GM19193 (cell line): Measurements from ENCODE around the gene SRSF1.

Experiments
- POLR2A ChIP-seq: IDR thresholded peaks from 4 replicates; pipeline ENCODE4 v1.6.1; 2011; ENCODE audit not compliant: insufficient read depth, insufficient read length; ENCODE audit errors: extremely low read depth

SRSF1 gene

DNA sequence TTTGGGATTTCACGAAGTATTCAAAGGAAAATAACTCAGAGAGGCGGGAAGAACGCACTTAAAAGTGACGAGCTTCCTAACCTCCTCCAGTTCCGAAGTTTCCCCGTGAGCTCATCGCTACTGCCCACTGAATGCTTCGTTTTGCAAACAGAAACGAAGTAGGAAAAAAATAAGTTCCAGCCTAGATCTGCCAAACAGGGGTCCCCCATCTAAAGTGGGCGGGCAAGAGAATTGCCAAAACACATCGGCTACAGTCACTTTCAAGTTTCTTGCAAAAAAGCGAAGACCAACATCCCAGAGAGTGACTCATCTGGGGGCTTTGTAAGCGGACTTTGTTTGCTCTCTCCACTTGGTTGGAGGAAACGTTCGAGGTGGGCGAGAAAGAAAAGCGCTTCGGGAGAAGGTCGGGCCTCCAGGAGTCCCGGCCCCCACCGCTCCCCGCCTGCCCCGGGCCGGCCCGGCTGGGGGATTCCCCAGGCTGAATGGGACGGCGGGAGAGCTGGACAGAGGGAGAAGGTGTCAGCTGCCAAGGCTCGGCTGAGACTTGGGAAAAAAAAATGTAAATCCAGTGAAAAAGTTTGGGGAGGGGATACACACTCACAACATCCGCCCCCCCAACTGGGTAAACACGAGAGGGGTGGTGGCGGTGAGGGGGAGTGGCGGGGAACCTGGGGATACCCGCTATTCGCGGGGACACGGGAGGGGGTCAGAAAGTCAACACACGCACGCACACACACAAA is 20.0 kb downstream of the SRSF1 start:
- no peak for TF ChIP-seq POLR2A

DNA sequence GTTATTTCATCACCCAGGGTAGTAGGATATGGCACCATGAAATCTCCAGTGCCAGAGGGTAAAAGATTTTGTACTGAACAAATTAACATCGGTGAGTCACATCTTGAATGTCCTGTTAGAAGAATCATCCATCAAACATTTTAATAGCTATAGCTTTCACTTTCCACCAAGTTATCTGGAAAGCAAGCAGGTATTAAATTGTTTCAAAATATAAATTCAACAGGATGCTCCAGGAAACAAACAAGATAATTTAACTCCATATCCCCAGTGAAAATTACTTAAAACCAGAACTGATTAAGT is 21.4 kb downstream of the SRSF1 start:
- no peak for TF ChIP-seq POLR2A

DNA sequence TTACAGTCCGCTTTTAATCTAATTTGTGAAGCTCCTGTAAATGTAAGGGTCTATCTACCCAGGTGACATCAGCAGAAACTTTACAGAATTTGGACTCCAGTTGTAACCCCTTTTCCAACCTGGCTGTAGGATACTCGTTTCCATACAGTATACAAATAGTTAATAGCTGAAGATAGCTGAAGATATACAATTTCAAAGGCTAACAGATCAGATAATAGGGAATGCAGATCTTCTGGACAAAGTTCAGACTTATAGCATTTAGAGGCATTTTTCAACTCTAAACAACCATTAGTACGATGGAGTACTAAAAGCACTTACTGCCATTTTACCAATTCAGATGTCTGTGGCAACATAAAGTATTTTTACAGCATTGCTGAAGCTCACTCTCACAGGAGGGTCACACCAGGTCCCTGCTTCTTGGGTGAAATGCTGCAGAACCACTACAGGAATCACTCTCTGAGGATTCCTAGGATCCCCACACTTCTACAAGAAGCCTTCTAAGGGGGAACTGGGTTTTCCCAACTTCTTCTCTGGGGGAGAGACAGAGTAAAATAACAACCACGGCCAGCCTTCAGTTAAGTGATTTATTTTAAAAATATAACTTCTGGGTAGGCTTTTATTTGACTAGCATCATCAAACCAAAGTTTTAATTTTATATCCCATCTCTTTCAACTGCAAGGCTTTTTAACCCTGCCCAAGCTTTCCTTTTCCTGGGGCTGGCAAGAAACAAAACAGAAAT is 21.9 kb downstream of the SRSF1 start:
- no peak for TF ChIP-seq POLR2A

DNA sequence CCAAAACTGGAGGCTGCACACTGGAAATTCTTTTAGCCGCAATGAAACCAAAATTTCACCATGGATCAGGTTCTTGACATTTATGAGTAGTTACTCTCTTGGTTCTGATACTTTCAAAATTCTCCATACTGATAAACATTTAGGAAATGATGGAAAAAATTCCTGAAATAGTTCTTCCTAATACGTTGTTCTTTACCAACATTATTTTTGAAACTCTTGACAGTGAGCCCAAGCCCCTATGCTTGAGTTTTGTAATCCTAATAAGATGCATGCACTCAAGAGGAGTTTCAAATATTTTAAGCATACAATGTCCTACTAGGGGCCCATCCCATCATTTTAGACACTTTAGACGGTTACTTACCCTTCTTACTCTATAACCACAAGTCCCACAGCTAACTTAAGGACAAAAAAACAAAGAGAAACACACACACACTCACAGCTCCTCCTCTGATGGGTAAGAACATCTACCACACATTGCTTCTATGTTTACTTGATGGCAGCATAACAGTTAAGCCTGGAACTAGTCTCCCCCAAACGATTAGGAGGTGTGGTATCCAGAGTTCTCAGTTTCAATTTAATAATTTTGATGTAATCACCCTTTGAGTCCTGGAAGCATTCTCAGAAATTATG is 22.7 kb downstream of the SRSF1 start:
- no peak for TF ChIP-seq POLR2A

DNA sequence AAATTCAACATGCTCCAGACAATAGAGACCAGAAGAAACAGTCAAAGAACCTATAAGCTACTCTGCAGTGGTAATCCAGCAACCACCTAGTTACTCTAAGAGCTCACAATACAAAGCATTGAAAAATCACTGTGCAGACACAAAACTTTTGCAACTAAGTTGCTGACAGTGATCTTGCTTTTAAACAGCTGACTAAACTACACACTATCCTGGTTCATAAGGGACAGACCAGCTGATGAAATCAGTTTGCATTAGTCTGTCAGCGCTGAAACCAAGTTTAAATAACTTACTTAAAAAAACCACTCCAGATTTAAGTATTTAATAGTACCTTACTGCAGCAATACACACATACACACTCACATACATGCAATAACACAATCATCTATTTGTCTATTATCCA is 23.6 kb downstream of the SRSF1 start:
- no peak for TF ChIP-seq POLR2A

DNA sequence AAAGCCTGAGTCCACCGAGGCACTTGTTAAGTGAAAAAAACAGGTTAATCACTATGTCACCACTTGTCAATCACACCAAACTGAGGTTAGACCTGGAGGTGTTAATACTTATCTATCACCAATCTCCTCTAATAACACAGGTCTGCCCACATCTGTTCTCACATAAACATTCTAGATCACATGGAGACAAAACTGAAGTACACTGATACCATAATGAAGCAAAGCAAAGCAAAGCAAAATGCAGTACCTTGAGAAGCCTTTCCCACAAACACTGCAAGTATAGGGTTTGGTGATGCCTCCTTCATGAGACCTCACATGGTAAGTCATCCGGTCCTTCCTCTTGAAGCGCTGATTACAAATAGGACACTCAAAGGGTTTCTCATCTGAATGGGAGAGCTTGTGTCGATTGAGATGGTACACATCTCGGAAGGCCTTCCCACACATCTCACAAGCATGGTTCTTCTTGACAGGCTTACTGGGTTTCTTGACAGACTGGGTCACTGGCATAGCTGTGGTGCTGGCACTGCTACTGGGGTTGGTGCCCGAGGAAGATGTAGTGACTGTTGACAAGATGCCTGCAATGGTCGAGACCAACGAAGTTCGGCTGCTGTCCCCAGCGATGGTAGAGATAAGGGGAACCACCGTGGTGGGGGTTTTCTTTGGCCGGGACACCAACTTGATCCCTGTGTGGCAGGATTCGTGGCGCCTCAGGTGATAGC is 24.4 kb downstream of the SRSF1 start:
- no peak for TF ChIP-seq POLR2A

DNA sequence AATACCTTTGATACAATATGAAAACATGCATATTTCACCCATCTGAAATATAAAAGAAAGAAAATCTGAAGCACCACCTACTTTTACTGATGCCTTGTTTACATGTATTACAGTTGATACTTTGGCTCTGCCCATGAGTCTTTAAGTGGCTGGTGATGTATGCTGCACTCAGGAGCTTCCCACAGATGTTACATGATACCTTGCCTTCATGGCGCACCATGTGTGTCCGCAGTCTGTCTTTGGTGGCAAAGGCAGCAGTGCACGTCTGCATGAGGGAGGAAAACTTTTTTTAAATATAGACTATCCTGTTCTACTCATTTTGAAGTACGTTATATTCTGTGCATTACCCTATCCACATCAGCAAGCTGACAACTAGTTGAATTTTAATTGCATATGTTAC is 26.5 kb downstream of the SRSF1 start:
- TF ChIP-seq POLR2A, result no peak

DNA sequence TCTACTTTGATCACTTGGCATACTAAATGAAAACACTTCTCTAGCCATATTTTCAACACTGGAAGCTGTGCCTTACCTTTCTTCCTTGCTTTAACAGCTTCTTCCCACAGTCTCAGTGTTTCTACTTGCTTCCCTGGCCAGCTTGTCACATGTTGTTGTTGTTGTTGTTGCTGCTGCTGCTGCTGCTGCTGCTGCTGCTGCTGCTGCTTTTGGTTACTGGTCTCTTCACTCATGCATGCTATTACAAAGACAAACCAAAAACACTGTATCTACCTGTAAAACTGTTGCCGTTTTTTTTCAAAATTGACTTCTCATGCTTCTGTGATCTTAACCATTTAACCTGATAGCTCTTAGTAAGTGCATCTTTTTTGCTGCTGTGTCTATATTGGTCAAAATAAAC is 28.0 kb downstream of the SRSF1 start:
- TF ChIP-seq POLR2A, result no peak

DNA sequence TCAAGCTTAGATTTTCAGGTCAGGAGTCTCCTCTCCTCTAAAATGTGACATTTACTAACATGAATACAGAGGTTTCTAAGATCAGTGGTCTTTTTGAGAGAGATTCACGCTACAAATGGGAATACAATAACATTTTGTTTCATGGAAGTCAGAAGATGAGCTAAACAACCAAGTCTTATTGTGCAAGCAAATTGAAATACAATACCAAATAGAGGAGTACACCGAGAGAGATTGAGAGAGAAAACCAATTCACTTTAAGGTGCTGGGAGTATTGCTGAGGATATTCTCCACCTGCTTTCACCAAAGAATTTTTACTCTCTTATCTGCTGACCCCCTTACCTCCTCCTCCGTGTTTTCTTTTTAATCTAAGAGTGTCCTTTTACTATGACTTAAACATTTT is 30.5 kb downstream of the SRSF1 start:
- no peak for TF ChIP-seq POLR2A

DNA sequence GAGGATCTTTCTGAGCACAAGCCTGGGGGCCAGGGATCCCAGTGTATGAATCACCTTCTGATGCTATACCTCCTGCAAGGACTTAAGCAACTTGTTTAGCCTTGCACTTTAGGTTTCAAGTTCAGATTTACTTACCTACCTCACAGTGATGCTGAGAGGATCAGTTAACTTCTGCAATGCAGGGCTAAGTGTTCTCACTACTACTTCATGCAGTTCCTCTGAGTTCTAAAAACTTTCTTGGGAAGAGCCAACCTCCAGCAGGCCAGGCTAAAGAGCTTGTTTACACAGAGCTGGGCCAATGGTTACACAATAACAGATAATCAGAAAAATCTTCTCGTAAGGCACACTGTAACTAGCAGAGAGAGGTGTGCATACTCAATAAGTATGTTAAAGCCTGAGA is 32.0 kb downstream of the SRSF1 start:
- no peak for TF ChIP-seq POLR2A

DNA sequence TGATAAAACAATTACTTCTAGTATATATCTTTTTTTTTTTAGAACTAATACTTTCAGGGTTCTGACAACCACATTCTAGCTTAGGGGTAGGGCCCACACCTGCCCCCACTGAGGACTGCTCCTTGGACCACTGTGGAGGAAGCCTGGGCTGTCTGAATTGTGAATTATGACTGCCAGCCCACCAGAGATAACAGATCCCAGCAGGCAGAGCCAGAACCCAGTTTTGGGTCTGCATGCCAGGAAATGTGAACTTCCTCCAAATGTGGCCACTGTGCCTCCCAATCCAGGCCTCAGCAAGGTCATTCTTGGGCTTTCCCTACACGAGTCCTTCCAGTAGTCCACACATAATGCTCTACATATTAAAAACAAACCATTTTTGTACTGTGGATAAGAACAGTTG is 34.9 kb downstream of the SRSF1 start:
- TF ChIP-seq POLR2A, result no peak

DNA sequence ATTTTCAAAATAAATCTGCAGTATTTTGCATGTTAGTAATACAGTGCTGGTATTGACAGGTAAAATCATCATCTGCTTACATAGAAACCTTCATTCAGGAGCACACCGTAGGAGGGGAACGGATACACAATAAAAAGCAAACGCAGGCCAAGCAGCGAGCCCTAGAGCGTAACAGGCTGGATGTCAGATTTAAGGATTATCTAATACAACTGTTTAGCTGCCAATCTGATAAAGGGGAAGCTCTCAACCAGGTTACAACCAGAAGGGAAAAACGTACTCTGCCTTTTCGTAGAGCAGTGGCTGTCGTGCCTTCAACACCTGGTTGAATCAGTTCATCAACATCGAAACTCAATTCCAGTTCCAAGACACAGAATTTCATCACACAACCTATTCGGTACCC is 35.5 kb downstream of the SRSF1 start:
- TF ChIP-seq POLR2A, result no peak

DNA sequence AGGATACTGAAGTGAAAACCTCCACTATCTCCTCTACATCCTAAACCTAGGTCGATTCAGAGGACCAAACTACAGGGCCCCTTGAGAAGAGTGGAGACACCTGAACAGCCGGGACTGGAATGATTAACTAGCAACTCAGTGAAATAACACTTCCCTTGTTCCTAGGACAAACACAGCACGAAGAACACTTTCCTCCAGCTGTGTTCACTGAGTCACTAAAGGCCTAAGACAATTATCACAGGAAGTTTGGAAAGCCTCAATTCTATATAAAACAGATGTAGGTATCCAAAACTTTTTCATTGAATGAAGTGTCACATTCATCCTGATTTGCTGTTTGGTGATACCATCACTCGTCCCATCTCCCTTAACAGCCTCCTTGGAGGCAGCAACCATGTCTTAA is 36.3 kb downstream of the SRSF1 start:
- no peak for TF ChIP-seq POLR2A

DNA sequence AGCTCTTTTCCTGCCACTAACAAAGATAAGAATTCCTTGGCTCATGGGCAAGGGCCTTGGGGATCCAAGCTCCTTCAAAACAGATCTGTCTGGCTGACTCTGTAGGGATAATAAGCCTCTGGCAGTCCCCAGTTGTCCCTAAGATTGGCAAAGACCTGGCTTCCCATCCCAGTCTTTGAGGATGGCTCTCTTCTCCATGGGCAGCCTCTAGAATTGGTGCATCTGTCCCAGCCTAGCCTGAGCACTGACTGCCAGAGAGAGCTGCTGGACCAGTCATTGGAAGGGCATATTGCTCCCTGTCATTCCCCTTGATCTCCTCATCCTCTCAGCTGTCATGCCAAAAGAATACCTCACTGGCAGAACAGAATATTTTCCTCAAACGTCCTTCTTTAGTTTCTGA is 38.6 kb downstream of the SRSF1 start:
- TF ChIP-seq POLR2A, result no peak

DNA sequence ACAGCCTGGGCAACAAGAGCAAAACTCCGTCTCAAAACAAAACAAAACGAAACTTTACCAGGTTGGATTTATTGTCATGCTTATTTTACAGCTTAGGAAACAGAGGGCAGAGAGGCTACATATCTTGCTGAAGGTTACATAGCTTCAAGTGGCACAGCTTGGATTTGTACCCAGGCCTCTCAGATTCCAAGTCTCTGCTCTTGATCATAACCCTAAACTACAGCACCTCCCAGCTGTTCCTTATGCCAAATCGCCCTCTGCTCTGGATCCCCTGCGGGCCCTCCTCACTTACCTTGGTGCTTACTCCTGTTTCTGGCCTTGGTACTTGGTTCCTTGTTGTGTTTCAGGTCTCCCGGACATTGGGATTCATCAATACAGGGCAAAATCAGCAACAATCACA is 40.2 kb downstream of the SRSF1 start:
- no peak for TF ChIP-seq POLR2A

DNA sequence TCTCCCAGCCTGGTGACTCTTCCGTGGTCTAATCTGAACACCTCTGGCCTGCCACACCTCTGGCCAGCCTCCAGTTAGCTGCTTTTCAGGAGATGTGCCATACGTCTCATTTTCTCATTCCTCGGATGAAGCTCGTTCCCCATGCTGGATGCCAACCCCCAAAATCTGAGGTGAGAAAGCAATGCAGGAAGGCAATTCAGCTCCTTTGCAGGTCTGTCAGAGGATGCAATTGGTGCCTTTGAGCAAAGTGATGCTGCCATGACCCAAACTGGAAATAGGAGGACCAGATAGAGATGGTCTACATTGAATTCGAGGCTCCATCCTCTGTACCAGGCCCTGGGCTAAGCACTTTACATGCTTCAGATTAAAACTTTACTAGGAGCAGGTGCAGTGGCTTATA is 40.8 kb downstream of the SRSF1 start:
- no peak for TF ChIP-seq POLR2A

DNA sequence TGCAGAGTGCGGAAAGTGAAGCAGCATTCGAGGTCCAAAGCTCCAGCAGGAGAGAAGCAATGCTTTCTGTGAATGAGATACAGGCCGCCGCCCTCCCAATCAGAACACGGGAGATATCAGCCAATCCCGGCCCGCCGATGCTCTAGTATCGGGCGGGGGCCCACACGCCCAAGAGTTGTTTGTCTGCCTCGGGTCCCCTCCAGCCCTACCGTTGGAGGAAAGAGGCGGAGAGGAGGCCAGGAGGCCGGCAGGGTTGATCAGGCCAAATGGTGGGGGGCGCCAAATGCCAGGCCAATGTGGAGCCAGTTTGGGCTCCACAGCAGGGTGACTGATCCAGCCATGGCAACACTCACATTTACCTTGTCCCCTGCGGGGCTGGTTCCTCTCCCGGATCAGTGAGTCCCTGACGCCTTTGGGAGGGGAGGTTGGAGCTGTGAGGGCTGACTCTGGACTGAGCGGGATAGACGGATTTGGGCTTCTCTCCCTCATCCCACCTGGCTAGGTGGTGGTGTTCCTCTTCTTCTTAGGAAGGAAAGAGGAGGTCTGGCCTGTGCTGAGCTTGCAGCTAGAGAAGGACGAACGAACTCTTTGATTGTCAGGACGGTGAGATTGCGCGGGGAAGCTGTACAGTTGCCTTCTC is 41.4 kb downstream of the SRSF1 start:
- TF ChIP-seq POLR2A, result no peak
